ENCODE measurements around the gene NPNT. TPM values are rescaled to one million over a fixed set of nuclear protein-coding genes. Genes with fewer than 3 reads are reported as not detected.

NPNT gene
- total and polyA plus RNA-seq, 2 donors from 2014 or later = 78.3 to 117 TPM

DNA sequence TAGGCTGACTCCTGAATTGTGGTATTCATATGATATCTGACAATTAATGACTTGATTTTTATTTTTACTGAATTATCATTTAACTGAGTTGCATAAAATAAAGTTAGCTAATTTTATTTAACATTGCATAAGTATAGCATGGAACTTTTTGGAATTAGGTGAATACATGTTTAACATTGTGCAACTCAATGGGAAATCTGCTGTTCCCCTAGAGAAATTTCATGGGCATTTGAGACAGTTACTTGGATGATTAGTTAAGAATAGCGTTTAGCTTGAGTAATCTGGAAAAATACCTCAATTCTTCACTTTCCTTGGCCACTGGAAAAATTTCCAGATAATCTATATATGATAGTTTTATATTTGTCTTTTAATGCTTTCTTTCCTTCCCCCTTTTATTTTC, 42.5 kb downstream of the NPNT start:
- TF ChIP-seq, protein P1, sequence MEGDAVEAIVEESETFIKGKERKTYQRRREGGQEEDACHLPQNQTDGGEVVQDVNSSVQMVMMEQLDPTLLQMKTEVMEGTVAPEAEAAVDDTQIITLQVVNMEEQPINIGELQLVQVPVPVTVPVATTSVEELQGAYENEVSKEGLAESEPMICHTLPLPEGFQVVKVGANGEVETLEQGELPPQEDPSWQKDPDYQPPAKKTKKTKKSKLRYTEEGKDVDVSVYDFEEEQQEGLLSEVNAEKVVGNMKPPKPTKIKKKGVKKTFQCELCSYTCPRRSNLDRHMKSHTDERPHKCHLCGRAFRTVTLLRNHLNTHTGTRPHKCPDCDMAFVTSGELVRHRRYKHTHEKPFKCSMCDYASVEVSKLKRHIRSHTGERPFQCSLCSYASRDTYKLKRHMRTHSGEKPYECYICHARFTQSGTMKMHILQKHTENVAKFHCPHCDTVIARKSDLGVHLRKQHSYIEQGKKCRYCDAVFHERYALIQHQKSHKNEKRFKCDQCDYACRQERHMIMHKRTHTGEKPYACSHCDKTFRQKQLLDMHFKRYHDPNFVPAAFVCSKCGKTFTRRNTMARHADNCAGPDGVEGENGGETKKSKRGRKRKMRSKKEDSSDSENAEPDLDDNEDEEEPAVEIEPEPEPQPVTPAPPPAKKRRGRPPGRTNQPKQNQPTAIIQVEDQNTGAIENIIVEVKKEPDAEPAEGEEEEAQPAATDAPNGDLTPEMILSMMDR (IDR thresholded peaks at IDR 0.05; ENCODE audit: borderline replicate concordance, extremely low read depth, insufficient read depth) = no peak
- intact Hi-C loops (cut with DNase I) = no loop called here
- no peak overlapping the region for H3K9ac ChIP-seq (ENCODE audit: low read length in 3 of 3)
- FAIRE-seq = no peak
- no peak overlapping the region for H3K4me3 ChIP-seq (ENCODE audit: low read length in 3 of 3)
- no peak overlapping the region for H3K27ac ChIP-seq (ENCODE audit: low read depth in 2 of 2, low read length in 2 of 2)
- H3K4me1 ChIP-seq (ENCODE audit: control insufficient read depth in 2 of 3, insufficient read depth in 2 of 3, low read depth in 1 of 3, low read length in 3 of 3) = no peaks in the 10 kb centered on the region
- no peaks in the 10 kb centered on the region for H3K27me3 ChIP-seq (ENCODE audit: control insufficient read depth, insufficient read depth, low read length)
- no peaks in the 10 kb centered on the region for H3K9me3 ChIP-seq (ENCODE audit: control insufficient read depth in 2 of 3, insufficient read depth in 1 of 3, low read length in 3 of 3)
- no peak for DNase-seq
- H3K36me3 ChIP-seq (ENCODE audit: control insufficient read depth in 2 of 3, insufficient read depth in 3 of 3, low read length in 3 of 3) = peaks cover 0 to 4% (median 0%) of the 10 kb centered on the region in 3 donors

DNA sequence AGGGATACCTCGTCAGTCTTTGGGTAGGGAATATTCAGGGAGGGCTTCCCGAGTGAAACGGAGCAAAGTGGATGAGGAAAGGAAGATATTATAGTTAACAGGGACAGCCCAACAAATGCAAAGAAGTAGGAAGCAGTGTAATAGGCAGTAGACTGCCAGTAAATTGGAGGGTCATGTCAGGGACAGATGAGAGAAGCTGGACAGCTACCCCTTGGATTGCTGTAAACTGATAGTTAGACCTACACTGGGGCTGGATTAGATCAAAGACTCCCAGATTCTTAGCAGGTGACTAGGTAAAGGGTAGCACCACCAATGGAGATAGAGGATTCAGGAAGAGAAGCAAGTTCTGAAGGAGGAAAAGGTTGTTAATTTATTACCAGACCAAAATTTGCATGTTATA, 48.0 kb downstream of the NPNT start:
- TF ChIP-seq, protein P1 (IDR thresholded peaks at IDR 0.05; ENCODE audit: borderline replicate concordance, extremely low read depth, insufficient read depth) = no peak
- peaks cover 0 to 6% (median 0%) of the 10 kb centered on the region in 3 donors for H3K36me3 ChIP-seq (ENCODE audit: control insufficient read depth in 2 of 3, insufficient read depth in 3 of 3, low read length in 3 of 3)
- no peak overlapping the region for H3K27ac ChIP-seq (ENCODE audit: low read depth in 2 of 2, low read length in 2 of 2)
- H3K4me3 ChIP-seq (ENCODE audit: low read length in 3 of 3) = no peak overlapping the region
- no peaks in the 10 kb centered on the region for H3K27me3 ChIP-seq (ENCODE audit: control insufficient read depth, insufficient read depth, low read length)
- no peak overlapping the region for H3K9ac ChIP-seq (ENCODE audit: low read length in 3 of 3)
- H3K4me1 ChIP-seq (ENCODE audit: control insufficient read depth in 2 of 3, insufficient read depth in 2 of 3, low read depth in 1 of 3, low read length in 3 of 3) = no peaks in the 10 kb centered on the region
- intact Hi-C loops (cut with DNase I) = no loop called here
- DNase-seq (no peak), FAIRE-seq (no peak)
- H3K9me3 ChIP-seq (ENCODE audit: control insufficient read depth in 2 of 3, insufficient read depth in 1 of 3, low read length in 3 of 3) = no peaks in the 10 kb centered on the region

DNA sequence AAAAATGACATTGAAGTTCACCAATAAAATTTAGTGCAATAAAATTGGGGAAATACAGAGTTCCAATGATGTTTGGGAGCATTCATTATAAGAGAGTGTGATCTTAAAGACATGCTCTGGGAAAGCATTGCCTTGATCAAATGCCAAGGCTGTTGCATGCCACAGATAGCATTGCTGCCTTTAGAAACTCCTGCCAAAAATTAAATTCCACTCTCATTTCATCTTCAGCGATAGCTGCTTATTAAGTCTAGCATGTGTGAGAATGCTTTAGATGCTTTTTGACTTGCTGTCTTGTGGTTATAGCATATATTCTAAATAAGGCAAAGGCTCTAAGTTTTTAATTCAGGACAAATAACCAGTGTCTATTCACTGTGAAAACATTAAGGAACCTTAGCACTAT, 49.3 kb downstream of the NPNT start:
- H3K4me1 ChIP-seq (ENCODE audit: control insufficient read depth in 2 of 3, insufficient read depth in 2 of 3, low read depth in 1 of 3, low read length in 3 of 3) = no peaks in the 10 kb centered on the region
- DNase-seq (no peak), FAIRE-seq (no peak)
- H3K4me3 ChIP-seq (ENCODE audit: low read length in 3 of 3) = no peak overlapping the region
- peaks cover 0 to 6% (median 0%) of the 10 kb centered on the region in 3 donors for H3K36me3 ChIP-seq (ENCODE audit: control insufficient read depth in 2 of 3, insufficient read depth in 3 of 3, low read length in 3 of 3)
- TF ChIP-seq, protein P1 (IDR thresholded peaks at IDR 0.05; ENCODE audit: borderline replicate concordance, extremely low read depth, insufficient read depth) = no peak
- no peak overlapping the region for H3K9ac ChIP-seq (ENCODE audit: low read length in 3 of 3)
- intact Hi-C loops (cut with DNase I) = no loop called here
- no peaks in the 10 kb centered on the region for H3K9me3 ChIP-seq (ENCODE audit: control insufficient read depth in 2 of 3, insufficient read depth in 1 of 3, low read length in 3 of 3)
- H3K27ac ChIP-seq (ENCODE audit: low read depth in 2 of 2, low read length in 2 of 2) = no peak overlapping the region
- no peaks in the 10 kb centered on the region for H3K27me3 ChIP-seq (ENCODE audit: control insufficient read depth, insufficient read depth, low read length)

DNA sequence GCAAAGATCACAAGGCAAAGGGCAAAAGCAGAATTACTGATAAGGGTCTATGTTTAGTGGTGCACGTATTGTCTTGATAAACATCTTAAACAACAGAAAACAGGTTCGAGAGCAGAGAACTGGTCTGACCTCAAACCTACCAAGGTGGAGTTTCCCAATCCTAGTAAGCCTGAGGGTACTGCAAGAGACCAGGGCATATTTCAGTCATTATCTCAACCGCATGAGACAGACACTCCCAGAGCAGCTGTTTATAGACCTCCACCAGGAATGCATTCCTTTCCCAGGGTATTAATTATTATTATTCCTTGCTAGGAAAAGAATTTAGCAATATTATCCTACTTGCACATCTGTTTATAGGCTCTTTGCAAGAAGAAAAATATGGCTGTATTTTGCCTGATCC, 51.5 kb downstream of the NPNT start:
- peaks cover 0 to 6% (median 0%) of the 10 kb centered on the region in 3 donors for H3K36me3 ChIP-seq (ENCODE audit: control insufficient read depth in 2 of 3, insufficient read depth in 3 of 3, low read length in 3 of 3)
- H3K4me1 ChIP-seq (ENCODE audit: control insufficient read depth in 2 of 3, insufficient read depth in 2 of 3, low read depth in 1 of 3, low read length in 3 of 3) = no peaks in the 10 kb centered on the region
- no peaks in the 10 kb centered on the region for H3K9me3 ChIP-seq (ENCODE audit: control insufficient read depth in 2 of 3, insufficient read depth in 1 of 3, low read length in 3 of 3)
- H3K4me3 ChIP-seq (ENCODE audit: low read length in 3 of 3) = no peak overlapping the region
- H3K27me3 ChIP-seq (ENCODE audit: control insufficient read depth, insufficient read depth, low read length) = no peaks in the 10 kb centered on the region
- no peak for FAIRE-seq
- H3K9ac ChIP-seq (ENCODE audit: low read length in 3 of 3) = no peak overlapping the region
- DNase-seq = no peak
- TF ChIP-seq, protein P1 (IDR thresholded peaks at IDR 0.05; ENCODE audit: borderline replicate concordance, extremely low read depth, insufficient read depth) = no peak
- H3K27ac ChIP-seq (ENCODE audit: low read depth in 2 of 2, low read length in 2 of 2) = no peak overlapping the region
- intact Hi-C loops (cut with DNase I) = no loop called here

Measured in kidney (tissue), 14 donors.